Right renal pelvis (tissue), 4 donors: ENCODE data around the gene C6orf62. TPM values are rescaled to one million over a fixed set of nuclear protein-coding genes. Genes with fewer than 3 reads are reported as not detected.
"Not testable (repeated sequence)": the region's sequence is repeated elsewhere in the genome, so short reads cannot be mapped to it uniquely, and the experiment has no call there.

Experiments used
- DNase-seq, 4 donors: peaks; one replicate each; pipeline ENCODE4 v3.0.0-alpha.2; 2013; ENCODE audit warnings: low read depth in 4 of 4, low spot score in 3 of 4, missing footprints in 1 of 4
- polyA plus RNA-seq, 4 donors: library from polyadenylated mRNA; unstranded; fragments of 120-200 nt; gene quantifications; one replicate each; pipeline ENCODE4 v1.2.1, GENCODE V29; 2013; ENCODE audit not compliant: insufficient read length in 4 of 4

Gene C6orf62
- polyA plus RNA-seq, 4 donors: 125 to 155 (median 140) TPM

DNA sequence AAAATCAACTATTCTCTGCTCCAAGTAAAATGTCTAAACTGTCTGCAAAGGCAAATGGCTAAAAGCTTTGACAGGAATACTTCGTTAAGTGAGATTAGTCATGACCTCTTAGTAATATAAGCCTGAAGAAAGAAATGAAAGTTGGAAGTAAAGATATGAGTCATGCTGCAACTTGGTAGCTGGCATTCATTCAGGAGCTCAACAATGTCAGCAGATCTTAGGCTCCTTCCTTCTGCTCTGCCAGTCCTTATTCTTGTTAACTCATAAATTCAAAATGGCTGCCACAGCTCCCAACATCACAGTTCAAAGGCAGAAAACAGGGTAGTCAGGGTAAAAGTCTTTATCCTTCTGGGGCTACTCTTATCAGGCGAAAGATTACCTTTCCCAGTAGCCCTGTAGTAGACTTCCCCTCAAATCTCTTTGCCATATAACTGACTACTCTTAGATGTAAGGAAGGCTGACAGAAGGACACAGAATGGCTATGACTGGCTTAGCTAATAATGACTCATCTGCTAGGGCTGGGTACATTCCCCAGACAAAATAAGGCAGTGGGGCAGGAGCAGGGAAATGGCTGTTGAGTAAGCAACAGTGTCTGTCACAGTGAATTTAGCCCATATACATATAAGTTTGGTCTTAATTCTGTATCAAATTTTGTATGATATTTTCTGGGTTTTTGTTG lies 24.4 kb upstream of the C6orf62 start:
- no peak for DNase-seq

DNA sequence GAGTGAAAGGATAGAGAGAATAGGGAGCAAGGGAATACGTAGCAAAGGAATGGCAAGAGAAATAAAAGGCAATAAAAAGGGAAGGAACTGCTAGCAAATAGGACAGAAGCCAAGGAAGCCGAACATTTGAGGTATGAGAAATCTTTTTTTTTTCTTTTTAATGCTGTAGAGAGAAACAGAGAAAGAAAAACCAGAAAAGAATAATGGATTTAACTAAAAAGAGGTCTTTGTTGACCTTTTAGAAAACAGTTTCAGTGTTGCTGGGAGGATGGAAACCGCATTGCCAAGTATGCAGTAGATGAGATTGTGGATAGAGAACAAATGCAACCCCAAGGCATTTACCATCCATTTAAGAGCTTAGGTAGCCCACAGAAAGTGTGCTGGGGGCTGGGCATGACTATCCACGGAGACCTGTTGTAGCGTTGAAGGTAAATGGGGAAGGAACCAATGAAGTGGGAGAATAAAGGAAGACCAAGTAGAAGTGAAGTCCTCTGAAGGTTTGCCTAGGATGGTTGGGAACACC lies 23.3 kb upstream of the C6orf62 start:
- no peak for DNase-seq

DNA sequence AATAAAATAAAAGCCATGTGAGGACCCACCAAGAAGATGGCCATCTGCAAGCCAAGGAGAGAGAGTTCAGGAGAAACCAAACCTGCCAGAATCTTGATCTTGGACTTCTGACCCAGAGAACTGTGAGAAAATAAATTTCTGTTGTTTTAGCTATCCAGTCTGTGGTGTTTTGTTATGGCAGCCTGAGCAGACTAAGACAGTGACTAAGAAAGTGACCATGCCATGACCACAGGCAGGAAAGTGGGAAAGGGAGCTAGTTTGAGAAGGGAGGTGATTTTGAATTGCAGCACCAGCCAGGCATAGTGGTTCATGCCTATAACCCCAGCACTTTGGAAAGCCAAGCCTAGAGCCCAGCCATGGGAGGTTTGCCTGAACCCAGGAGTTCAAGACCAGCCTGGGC lies 21.9 kb upstream of the C6orf62 start:
- DNase-seq: no peak

DNA sequence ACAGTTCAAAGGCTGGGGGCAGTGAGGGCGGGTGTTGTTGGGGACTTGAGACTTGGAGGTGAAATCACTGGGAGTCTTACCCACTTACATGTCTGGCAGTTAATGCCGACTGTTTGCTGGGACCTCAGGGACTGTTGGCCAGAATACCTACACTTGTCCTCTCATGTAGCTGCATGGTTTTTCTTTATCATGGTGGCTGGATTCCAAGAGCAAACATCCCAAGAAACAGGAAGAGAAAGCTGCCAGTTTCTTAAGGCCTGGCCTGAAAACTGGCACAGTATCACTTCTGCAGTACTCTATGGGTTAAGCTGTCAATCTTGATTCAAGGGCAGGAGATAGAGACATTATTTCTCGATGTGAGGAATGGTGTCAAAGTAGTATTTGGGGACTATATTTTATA lies 19.8 kb upstream of the C6orf62 start:
- no peak for DNase-seq

DNA sequence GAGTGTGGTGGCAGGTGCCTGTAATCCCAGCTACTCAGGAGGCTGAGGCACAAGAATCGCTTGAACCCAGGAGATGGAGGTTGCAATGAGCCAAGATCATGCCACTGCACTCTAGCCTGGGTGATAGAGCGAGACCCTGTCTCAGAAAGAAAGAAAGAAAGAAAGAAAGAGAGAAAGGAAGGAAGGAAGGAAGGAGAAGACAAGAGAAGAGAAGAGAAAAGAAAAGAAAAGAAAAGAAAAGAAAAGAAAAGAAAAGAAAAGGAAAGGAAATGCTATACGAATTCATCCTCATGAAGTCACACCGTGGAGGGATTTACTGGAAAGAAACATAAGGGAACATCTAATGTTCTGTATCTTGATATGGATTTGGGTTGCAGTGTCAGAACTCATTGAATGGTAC lies 15.8 kb upstream of the C6orf62 start:
- DNase-seq: not testable (repeated sequence)

DNA sequence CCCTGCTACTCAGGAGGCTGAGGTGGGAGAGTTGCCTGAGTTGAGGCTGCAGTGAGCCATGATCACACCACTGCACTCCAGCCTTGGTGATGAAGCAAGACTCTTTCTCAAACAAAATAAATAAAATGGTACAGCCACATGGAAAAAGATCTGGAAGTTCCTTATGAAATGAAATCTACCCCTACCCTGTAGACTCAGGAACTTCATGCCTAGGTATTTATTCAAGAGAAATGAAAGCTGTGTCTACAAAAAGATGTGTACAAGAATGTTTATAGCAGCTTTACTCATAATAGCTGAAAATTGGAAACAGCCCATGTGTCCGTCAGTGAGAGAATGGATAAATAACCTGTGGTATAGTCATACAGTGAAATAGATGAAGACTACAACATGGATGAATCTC lies 15.2 kb upstream of the C6orf62 start:
- no peak for DNase-seq

DNA sequence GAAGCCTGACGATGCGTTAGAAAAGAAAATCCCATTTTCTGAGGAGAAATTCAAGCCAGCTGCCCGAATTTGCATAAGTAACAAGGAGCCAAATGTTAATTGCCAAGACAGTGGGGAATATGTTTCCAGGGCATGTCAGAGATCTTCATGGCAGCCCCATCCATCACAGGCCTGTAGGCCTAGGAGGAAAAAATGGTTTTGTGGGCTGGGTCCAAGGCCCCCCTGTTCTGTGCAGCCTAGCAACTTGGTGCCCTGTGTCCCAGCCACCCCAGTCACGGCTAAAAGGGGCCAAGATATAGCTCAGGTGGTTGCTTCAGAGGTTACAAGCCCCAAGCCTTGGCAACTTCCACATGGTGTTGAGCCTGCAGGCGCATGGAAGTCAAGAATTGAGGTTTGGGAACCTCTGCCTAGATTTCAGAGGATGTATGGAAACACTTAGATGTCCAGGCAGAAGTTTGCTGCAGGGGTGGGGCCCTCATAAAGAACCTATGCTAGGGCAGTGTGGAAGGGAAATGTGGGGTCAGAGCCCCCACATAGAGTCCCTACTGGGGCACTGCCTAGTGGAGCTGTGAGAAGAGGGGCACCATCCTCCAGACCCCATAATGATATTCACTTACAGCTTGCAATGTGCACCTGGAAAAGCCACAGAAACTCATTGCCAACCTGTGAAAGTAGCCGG lies 12.6 kb upstream of the C6orf62 start:
- DNase-seq: not testable (repeated sequence)

DNA sequence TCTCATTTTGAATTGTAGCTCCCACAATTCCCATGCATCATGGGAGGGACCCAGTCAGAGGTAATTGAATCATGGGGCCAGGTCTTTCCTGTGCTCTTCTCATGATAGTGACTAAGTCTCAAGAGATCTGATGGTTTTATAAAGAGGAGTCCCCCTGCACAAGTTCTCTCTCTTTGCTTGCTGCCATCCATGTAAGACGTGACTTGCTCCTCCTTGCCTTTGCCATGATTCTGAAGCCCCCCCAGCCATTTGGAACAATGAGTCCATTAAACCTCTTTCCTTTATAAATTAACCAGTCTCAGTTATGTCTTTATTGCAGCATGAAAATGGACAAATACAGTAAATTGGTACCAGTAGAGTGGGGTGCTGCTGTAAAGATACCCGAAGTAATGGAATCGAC lies 11.7 kb upstream of the C6orf62 start:
- DNase-seq: not testable (repeated sequence)

DNA sequence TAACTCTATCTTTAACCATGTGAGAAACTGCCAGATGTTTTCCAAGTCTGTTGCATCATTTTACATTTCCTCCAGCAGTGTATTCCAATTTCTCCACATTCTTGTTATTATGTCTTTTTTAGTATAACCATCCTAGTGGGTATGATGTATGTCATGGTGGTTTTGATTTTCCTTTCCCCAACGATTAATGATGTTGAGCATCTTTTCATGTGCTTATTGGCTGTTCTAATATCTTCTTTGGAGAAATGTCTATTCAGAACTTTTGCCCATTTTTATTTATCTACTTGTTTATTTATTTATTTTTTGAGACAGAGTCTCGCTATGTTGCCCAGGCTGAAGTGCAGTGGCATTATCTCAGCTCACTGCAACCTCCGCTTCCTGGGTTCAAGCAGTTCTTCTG lies 4.3 kb upstream of the C6orf62 start:
- DNase-seq: no peak

DNA sequence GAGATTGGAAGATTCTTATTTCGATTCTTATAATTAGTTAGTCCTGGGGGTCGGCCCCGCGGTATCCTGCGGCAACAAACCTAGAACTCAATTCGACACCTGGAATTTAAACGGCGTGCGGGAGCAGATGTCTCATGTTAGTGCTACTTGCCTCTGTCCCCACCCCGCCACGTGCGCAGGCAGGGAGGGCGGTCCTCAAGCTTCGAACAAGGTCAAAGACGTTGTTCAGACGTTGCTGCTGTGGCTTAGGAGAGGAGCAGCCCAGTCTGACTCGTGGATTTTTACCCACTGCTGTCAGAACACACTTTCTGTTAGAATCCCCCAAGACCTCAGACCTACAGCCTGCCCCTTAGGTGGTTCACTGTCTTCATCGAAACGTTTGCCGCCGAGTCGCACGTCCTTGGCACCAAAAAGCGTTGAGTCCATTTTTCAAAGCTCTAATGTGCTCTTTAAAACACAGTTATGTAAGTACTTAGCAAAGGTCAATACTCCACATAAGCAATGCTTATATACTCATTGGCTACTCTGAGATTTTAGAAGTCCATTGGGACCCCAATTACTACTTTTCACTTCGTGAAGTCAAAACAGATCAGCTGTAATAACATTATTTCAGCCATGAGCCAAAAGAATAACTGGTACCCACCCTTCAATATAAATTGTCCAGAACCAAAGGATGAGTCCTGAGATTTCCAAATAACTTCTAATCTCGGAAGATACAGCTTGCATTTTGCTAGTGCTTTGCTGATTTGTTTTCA lies 2.7 kb upstream of the C6orf62 start:
- DNase-seq: peak in 1 of 4 donors; percentile 76

DNA sequence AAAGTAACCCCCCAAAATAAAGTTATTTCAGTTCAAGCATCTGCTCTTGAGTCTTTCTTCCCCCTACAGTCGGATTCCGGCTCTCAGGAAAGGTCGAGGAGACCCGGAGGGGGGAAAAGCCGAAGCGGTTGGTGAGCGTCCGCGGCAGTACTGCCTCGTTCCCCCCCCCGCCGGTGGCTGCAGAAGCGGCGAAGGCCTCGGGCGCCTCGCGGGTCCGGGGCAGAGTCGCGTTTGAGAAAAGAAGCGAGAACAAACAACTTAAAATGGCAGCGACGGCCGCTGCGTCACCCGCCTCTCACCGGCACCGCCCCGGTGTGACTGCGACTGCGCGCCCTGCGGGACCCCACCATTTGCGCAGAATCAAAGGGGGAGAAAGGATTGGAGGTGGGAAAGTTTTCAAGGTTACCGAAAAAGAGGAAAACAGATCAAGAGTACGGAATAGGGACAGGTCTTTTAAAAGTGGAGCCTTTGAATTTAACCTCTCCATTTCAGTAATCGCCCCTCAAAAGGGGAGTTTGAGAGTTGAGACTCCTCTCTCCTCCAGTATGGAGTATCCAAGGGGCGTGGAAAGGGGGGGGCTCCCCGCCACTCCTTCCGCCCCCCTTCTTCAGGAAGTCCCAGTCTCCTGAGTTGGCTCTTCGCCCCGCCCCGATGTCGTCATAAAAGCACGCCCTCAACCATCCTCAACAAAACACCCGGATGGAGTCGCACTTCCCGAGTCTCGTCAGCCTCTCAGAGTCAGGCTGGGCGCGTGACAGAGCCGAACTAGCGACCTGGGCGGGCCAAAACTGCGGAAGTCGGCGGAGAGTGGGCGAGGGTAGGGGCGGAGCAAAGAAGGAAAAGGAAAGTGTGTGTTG lies 1.9 kb upstream of the C6orf62 start:
- DNase-seq: peak; percentile 100

DNA sequence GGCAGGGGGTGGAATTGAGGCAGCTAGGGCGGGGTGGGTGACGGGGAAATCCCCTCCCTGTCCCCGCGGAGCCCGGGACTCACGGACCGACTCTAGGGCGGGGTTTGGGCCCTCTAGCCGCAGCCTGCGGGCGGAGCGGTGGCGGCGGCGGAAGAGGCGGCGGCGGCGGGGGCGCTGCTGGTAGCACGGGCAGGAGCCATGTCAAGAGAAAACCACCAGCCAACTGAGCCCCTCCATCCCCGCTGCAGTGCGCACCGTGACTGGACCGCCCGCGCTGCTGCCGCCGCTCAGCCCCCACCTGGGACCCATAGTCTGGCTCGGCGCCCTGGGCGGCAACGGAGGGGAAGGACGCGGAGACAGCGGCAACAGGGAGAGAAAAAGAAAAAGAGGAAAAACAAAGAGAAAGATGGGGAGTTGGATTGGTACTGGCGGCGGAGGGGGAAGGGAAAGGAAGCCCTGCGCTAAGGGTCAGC lies 1.2 kb upstream of the C6orf62 start:
- peak in 1 of 4 donors; percentile 16 for DNase-seq

DNA sequence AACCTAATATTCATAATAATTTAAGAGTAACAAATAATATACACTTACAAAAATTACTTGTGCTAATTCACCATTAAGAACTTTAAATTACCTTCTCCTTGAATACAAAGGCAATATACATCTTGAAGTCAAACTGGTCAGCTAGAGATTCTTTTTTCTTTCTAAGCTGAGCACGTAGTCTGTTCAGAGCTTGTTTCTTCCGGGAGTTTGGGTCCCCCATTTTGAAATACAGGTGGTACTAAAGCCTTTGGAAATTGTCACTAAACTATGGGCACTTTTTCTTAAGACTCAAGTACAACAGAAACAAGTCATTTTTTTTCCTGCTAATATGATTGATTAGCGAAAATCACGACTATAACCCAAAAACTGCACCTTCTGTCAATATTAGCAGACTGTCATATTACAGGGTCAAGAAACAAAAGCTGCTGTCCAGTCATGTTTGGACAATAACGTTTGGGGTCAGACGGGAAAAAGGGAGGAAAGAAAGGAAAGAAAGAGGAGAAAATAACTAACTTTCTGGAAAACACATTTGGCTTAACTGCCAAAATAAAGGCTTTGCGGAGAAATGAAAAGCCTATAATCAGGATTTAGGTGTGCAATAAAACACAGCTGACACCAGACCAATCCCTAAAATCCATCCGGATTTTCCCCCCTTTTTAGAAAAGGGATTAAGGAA lies 367 bp downstream of the C6orf62 start:
- DNase-seq: no peak

DNA sequence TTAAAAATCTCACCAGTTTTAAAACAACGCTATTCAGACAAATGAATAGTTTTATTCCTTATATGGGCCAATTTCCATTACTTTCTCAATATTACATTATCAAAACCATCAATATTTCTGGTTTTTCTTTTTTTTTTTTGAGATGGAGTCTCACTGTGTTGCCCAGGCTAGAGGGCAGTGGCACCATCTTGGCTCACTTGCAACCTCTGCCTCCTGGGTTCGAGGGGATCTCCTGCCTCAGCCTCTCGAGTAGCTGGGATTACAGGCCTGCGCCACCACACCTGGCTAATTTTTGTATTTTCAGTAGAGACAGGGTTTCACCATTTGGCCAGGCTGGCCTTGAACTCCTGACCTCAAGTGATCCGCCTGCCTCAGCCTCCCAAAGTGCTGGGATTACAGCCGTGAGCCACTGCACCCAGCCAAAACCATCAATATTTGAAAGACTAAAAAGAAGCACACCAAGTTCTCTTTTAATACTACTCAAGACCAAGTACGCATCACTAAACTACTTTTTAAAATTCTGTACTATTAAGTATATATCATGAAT lies 2.3 kb downstream of the C6orf62 start:
- not testable (repeated sequence) for DNase-seq

DNA sequence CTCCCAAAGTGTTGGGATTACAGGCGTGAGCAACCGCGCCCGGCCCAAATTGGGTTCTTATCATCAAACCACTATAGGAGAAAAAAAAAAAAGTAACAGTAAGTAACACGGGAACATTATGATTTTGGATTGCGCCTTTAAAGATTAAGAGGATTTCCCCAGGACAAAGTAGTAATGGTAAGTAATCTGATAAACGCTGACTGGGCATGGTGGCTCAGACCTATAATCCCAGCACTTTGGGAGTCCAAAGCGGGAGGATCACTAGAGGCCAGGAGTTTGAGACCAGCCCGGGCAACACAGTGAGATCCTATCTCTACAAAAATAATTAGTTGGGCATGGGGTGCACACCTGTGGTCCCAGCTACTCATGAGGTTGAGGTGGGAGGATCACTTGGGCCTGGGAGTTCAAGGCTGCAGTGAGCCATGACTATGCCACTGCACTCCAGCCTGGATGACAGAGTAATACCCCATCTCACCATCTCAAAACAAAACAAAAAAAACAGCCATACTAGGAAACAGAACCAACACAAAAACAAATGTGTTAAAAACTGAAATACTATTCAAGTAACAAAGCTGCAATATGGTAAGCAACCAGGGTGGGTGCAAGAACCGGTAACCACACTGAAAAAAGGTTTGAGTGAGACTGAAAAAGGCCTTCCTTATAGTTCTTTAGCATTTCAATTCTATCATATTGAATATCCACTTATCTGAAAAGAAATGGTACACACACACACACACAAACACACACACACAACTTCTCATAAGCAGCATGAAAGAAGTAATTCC lies 8.2 kb downstream of the C6orf62 start:
- DNase-seq: no peak

DNA sequence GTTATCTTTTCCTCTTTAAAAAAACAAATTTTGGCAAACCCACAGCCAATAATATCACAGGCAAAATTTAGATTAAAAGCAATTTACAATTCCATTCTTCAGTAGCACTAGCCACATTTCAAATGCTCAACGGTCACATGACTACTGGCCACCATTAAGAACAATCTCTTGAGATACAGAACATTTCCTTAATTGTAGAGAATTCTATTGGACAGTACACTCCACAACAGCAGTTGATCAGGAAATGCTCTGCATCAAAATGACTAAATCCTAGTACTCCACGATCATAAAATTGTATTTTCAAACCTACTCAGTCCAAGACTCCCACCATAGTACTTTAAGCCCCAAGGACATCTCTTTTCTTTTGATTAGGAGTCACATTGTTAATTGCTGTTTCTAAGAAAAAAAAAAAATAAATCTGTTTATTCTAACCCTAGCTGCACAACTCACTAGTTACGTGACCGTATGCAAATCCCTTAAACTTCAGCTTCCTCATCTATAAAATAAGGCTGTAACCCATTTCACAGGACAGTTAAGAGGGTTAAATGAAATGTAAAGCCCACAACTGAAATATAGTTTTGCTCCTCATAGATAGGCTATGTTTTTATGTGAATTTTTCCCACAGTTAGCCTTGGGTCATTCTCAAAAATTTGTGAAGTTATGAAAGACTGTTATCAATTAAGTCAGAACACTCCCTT lies 9.8 kb downstream of the C6orf62 start:
- no peak for DNase-seq

DNA sequence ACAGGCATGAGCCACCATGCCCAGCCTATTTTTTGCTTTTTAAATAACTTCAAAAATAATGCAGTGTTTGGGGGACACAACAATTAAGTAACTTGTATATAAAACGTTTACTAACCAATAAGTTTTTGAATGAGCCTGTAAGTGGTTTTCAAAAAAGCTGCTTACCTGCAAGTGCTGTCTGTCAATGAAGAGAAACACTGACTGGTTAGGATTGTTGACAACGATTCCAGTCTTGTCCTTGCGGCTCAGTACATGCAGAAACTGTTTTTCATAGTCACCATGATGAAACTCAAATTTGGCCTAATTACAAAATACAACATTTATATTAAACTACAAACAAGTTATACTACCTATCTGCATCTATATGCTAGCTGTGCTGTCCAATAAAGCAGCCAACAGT lies 10.3 kb downstream of the C6orf62 start:
- no peak for DNase-seq

DNA sequence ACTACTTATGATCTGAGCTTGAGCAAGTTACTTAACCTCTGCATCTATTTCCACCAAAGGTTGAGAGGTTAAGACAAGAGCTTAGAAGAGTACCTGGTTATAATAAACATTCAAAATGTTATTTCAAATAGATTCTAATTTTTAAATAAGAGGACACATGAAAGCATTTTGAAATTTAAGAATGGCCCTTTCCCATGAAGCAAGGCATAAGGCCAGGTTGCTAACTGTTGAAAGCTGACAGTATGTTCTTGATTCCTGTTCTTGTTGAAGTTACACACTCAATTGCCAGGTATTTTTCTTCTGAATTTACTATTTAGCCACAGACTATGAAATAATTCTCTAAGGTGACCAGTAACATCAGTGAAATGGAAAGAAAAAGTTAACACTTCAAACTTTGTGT lies 14.5 kb downstream of the C6orf62 start:
- DNase-seq: no peak
